Neural progenitor cell (in vitro differentiated cells): ENCODE results near the gene RPS2. TPM values are rescaled to one million over a fixed set of nuclear protein-coding genes. Genes with fewer than 3 reads are reported as not detected.
A peak's percentile ranks its signal among the peaks of the same experiment; 100 is the strongest.

Source experiments
- DNase-seq: peaks from one replicate; pipeline ENCODE4 v3.0.0-alpha.2; 2016; ENCODE audit warnings: low spot score
- H2AFZ ChIP-seq: fragments of 200-600 bp; sonication (generic); replicated peaks from 2 replicates; pipeline ENCODE4 v1.6.1; 2016; ENCODE audit warnings: antibody characterized with exemption
- H3F3A ChIP-seq: fragments of 200-600 bp; sonication (generic); 2 replicates; pipeline ENCODE4 v1.6.1; 2016; ENCODE audit warnings: antibody characterized with exemption, low read depth
- H3K27ac ChIP-seq: fragments of 200-600 bp; sonication (generic); 2 replicates; pipeline ENCODE4 v1.5.1; 2016; ENCODE audit warnings: mild to moderate bottlenecking
- H3K27me3 ChIP-seq: fragments of 200-600 bp; sonication (generic); 2 replicates; pipeline ENCODE4 v1.6.1; 2016; ENCODE audit warnings: mild to moderate bottlenecking, moderate library complexity
- H3K36me3 ChIP-seq: fragments of 200-600 bp; sonication (generic); 2 replicates; pipeline ENCODE4 v1.5.1; 2016
- H3K4me1 ChIP-seq: fragments of 200-600 bp; sonication (generic); 2 replicates; pipeline ENCODE4 v1.6.1; 2016; ENCODE audit warnings: mixed run types
- H3K4me2 ChIP-seq: fragments of 200-600 bp; sonication (generic); 2 replicates; pipeline ENCODE4 v1.6.1; 2016
- H3K4me3 ChIP-seq: fragments of 200-600 bp; sonication (generic); 2 replicates; pipeline ENCODE4 v1.5.1; 2016
- H3K79me2 ChIP-seq: fragments of 200-600 bp; sonication (generic); 2 replicates; pipeline ENCODE4 v1.6.1; 2016; ENCODE audit warnings: low read depth
- H3K9ac ChIP-seq: fragments of 200-600 bp; sonication (generic); 2 replicates; pipeline ENCODE4 v1.6.1; 2016
- H3K9me3 ChIP-seq: fragments of 200-600 bp; sonication (generic); 2 replicates; pipeline ENCODE4 v1.5.1; 2016; ENCODE audit warnings: low read depth
- H4K20me1 ChIP-seq: fragments of 200-600 bp; sonication (generic); 2 replicates; pipeline ENCODE4 v1.6.1; 2016; ENCODE audit warnings: low read depth
- H3K27ac Mint-ChIP-seq: 3 replicates; pipeline ENCODE4 v1.8.0; 2021; ENCODE audit warnings: mixed read lengths
- H3K27me3 Mint-ChIP-seq: 2 replicates; pipeline ENCODE4 v1.8.0; 2022; ENCODE audit warnings: low read depth, mild to moderate bottlenecking, inconsistent platforms, moderate library complexity, mixed read lengths; ENCODE audit not compliant: insufficient read depth
- H3K36me3 Mint-ChIP-seq: 3 replicates; pipeline ENCODE4 v1.8.0; 2021; ENCODE audit warnings: mixed read lengths
- H3K4me1 Mint-ChIP-seq: 3 replicates; pipeline ENCODE4 v1.8.0; 2021; ENCODE audit warnings: mixed read lengths
- H3K4me3 Mint-ChIP-seq: 3 replicates; pipeline ENCODE4 v1.8.0; 2021; ENCODE audit warnings: mild to moderate bottlenecking, moderate library complexity, mixed read lengths
- H3K9me3 Mint-ChIP-seq: 3 replicates; pipeline ENCODE4 v1.8.0; 2020; ENCODE audit warnings: mixed read lengths
- CTCF ChIP-seq: fragments of 200-600 bp; sonication (generic); IDR thresholded peaks from 2 replicates; pipeline ENCODE4 v1.5.1; 2017; ENCODE audit warnings: antibody characterized with exemption, mild to moderate bottlenecking
- EZH2 ChIP-seq: fragments of 200-600 bp; sonication (generic); IDR thresholded peaks from 2 replicates; pipeline ENCODE4 v1.6.1; 2017; ENCODE audit warnings: antibody characterized with exemption, mild to moderate bottlenecking, moderate library complexity
- EZH2phosphoT487 ChIP-seq: fragments of 200-600 bp; sonication (generic); IDR thresholded peaks from 2 replicates; pipeline ENCODE4 v1.6.1; 2017; ENCODE audit warnings: antibody characterized with exemption
- total RNA-seq: library from RNA; depleted of rRNA; stranded (reverse); fragments of >200 nt; gene quantifications from 2 replicates; pipeline ENCODE4 v1.2.3, GENCODE V29; 2015; ENCODE audit warnings: low replicate concordance

Gene RPS2
- total RNA-seq, 1 donor from 2014 or later = 3,079 TPM

DNA sequence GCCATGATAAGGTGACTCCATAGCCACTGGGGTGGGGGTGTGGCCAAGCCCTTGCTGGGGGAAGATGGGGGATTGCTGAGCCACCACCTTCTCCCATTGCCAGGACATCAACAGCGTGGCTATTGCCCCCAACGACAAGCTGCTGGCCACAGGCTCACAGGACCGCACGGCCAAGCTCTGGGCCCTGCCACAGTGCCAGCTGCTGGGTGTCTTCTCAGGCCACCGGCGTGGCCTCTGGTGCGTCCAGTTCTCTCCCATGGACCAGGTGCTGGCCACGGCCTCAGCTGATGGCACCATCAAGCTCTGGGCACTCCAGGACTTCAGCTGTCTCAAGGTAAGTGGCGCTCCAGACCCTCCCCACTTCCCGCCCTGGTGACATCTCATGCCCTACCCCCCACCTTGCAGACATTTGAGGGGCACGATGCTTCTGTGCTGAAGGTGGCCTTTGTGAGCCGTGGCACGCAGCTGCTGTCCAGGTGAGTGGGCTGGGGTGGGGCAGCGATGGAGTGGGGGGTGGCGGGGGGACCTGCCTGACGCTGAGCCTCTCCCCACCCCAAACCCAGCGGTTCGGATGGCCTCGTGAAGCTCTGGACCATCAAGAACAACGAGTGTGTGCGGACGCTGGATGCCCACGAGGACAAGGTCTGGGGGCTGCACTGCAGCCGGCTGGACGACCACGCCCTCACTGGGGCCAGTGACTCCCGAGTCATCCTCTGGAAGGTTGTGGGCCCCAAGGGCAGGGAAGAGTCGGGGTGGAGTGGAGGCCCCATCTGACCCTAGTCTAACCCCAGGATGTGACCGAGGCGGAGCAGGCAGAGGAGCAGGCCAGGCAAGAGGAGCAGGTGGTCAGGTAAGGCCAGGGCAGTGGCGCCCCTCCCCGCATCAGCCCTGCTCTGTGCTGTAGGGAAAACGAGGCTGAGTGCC is 12.6 kb upstream of the RPS2 start:
- Mint-ChIP-seq H3K36me3 (peaks cover 3% of the 10 kb centered on the region), H3K27me3 (peaks cover 16% of the 10 kb centered on the region)
- no peak for DNase-seq

DNA sequence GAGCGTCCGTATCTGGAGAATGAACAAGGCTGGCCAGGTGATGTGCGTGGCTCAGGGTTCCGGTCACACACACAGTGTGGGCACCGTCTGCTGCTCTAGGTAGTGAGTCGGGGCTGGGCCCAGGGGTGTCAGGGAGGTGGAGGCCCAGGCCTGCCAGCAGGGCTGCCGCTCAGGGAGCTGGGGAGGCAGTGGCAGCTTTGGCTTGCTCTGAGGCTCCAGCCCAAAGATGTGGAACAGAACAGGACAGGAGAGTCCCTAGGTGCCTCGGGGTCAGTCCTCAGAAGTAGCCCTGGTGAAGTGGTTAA is 11.5 kb upstream of the RPS2 start:
- Mint-ChIP-seq H3K9me3 (no peaks in the 10 kb centered on the region), H3K4me1 (peaks cover 14% of the 10 kb centered on the region), H3K27me3 (peaks cover 9% of the 10 kb centered on the region), H3K4me3 (no peak overlapping the region), H3K36me3 (peaks cover 3% of the 10 kb centered on the region), H3K27ac (no peak overlapping the region)
- no peak for DNase-seq
- Histone ChIP-seq H3K4me2 (no peak overlapping the region), H3K27me3 (peaks cover 34% of the 10 kb centered on the region), H3K4me3 (no peak overlapping the region), H3K4me1 (peaks cover 25% of the 10 kb centered on the region), H3K9ac (no peak overlapping the region), H3K27ac (no peak overlapping the region), H2AFZ (no peak overlapping the region), H3F3A (peaks cover 6% of the 10 kb centered on the region), H4K20me1 (peaks cover 51% of the 10 kb centered on the region), H3K9me3 (no peaks in the 10 kb centered on the region), H3K36me3 (no peaks in the 10 kb centered on the region), H3K79me2 (peaks cover 22% of the 10 kb centered on the region)
- TF ChIP-seq CTCF (no peak), EZH2phosphoT487 (no peak), EZH2 (no peak)

More for the DNA sequence above, 12.6 kb upstream of the RPS2 start:
- peaks cover 45% of the 10 kb centered on the region for H3K27me3 ChIP-seq
- Mint-ChIP-seq H3K9me3 (no peaks in the 10 kb centered on the region), H3K4me1 (peaks cover 12% of the 10 kb centered on the region), H3K27ac (no peak overlapping the region), H3K4me3 (no peak overlapping the region)
- H2AFZ ChIP-seq = no peak overlapping the region
- peaks cover 16% of the 10 kb centered on the region for H3K79me2 ChIP-seq
- H3K4me2 ChIP-seq = no peak overlapping the region
- H3K4me1 ChIP-seq = peaks cover 34% of the 10 kb centered on the region
- no peak overlapping the region for H3K4me3 ChIP-seq
- H3K9ac ChIP-seq = no peak overlapping the region
- H3K9me3 ChIP-seq = no peaks in the 10 kb centered on the region
- H3K27ac ChIP-seq = no peak overlapping the region
- TF ChIP-seq EZH2phosphoT487 (no peak), CTCF (no peak), EZH2 (no peak)
- H3K36me3 ChIP-seq = no peaks in the 10 kb centered on the region
- peaks cover 56% of the 10 kb centered on the region for H4K20me1 ChIP-seq
- H3F3A ChIP-seq = peaks cover 10% of the 10 kb centered on the region

- peaks cover 6% of the 10 kb centered on the region for H3F3A ChIP-seq
- H4K20me1 ChIP-seq = peaks cover 47% of the 10 kb centered on the region
- peaks cover 29% of the 10 kb centered on the region for H3K27me3 ChIP-seq
- no peak overlapping the region for H3K9ac ChIP-seq
- H3K36me3 Mint-ChIP-seq = peaks cover 3% of the 10 kb centered on the region
- H3K4me3 ChIP-seq = no peak overlapping the region
- H3K4me3 Mint-ChIP-seq = peak overlapping the region; percentile 48
- no peak overlapping the region for H3K27ac ChIP-seq
- H3K27ac Mint-ChIP-seq = no peak overlapping the region
- no peaks in the 10 kb centered on the region for H3K36me3 ChIP-seq
- no peak for DNase-seq
- H3K9me3 ChIP-seq = no peaks in the 10 kb centered on the region
- no peaks in the 10 kb centered on the region for H3K9me3 Mint-ChIP-seq
- peaks cover 20% of the 10 kb centered on the region for H3K4me1 ChIP-seq
- peaks cover 18% of the 10 kb centered on the region for H3K4me1 Mint-ChIP-seq
- no peak overlapping the region for H3K4me2 ChIP-seq
- peaks cover 9% of the 10 kb centered on the region for H3K27me3 Mint-ChIP-seq
- H2AFZ ChIP-seq = no peak overlapping the region
- H3K79me2 ChIP-seq = peaks cover 25% of the 10 kb centered on the region
- TF ChIP-seq CTCF (no peak), EZH2 (no peak), EZH2phosphoT487 (no peak)
Measured at GRCh38 chr16:1975432-1976215, 11.0 kb upstream of the RPS2 start.
